HepG2 (cell line): ENCODE data around the gene TXNDC12. TPM values are rescaled to one million over a fixed set of nuclear protein-coding genes. Genes with fewer than 3 reads are reported as not detected.

Experiments
- CEBPG ChIP-seq: IDR thresholded peaks from 2 replicates; pipeline ENCODE4 v1.6.1; 2016
- CHD2 ChIP-seq: IDR thresholded peaks from 2 replicates; pipeline ENCODE4 v1.6.1; 2011; ENCODE audit warnings: low read depth, low read length, improper control_type of control experiment
- YEATS2 ChIP-seq: sonication (generic); formaldehyde crosslinking; IDR thresholded peaks from 2 replicates; pipeline ENCODE4 v1.4.0; 2020; ENCODE audit warnings: missing genetic modification reagents, borderline replicate concordance
- ZNF160 ChIP-seq: sonication (generic); formaldehyde crosslinking; IDR thresholded peaks from 2 replicates; pipeline ENCODE4 v1.8.0; 2022; ENCODE audit warnings: mild to moderate bottlenecking, inconsistent platforms, missing genetic modification reagents
- ZNF329 ChIP-seq: sonication (generic); formaldehyde crosslinking; IDR thresholded peaks from 2 replicates; pipeline ENCODE4 v1.9.0; 2021; ENCODE audit warnings: low read depth, mild to moderate bottlenecking, missing genetic modification reagents
- ZNF768 ChIP-seq: sonication (generic); formaldehyde crosslinking; IDR thresholded peaks from 2 replicates; pipeline ENCODE4 v1.4.0; 2020; ENCODE audit warnings: missing genetic modification reagents
- ZNF777 ChIP-seq: sonication (generic); formaldehyde crosslinking; IDR thresholded peaks from 2 replicates; pipeline ENCODE4 v1.4.0; 2020; ENCODE audit warnings: missing genetic modification reagents
- ZNF879 ChIP-seq: sonication (generic); formaldehyde crosslinking; IDR thresholded peaks from 2 replicates; pipeline ENCODE4 v1.8.1; 2023; ENCODE audit warnings: missing genetic modification reagents
- polyA plus RNA-seq, 8 experiments: library from polyadenylated mRNA; depleted of rRNA in 3 of 8; stranded (reverse) in 7 of 8; unstranded in 1 of 8; fragments of >200 nt; fragmentation: Illumina TruSeq in 4 of 8; extraction: Trizol in 4 of 8; gene quantifications; 2 replicates each; pipeline versions ENCODE4 v1.2.1 to v1.2.3, GENCODE V29; 2011 to 2016; ENCODE audit warnings: low read depth in 4 of 8, missing spikeins in 1 of 8, mixed read lengths in 1 of 8; ENCODE audit not compliant: insufficient read depth in 1 of 8
- total RNA-seq, 5 experiments: library from RNA; depleted of rRNA; stranded (reverse); fragments of >200 nt; fragmentation: Illumina TruSeq; extraction: Trizol; gene quantifications; 2 replicates each; pipeline ENCODE4 v1.2.3, GENCODE V29; 2016; ENCODE audit warnings: low read depth in 1 of 5
- TF ChIP-seq, protein P1 (sequence below): sonication (generic); formaldehyde crosslinking; IDR thresholded peaks from 2 replicates; pipeline ENCODE4 v1.5.0; 2020; ENCODE audit warnings: missing genetic modification reagents
- TF ChIP-seq, protein P2 (sequence below): sonication (generic); formaldehyde crosslinking; IDR thresholded peaks from 2 replicates; pipeline ENCODE4 v1.8.0; 2023; ENCODE audit warnings: mild to moderate bottlenecking, missing genetic modification reagents
- TF ChIP-seq, protein P3 (sequence below): sonication (generic); formaldehyde crosslinking; IDR thresholded peaks from 2 replicates; pipeline ENCODE4 v1.5.1; 2020; ENCODE audit warnings: missing genetic modification reagents, mild to moderate bottlenecking, borderline replicate concordance
- TF ChIP-seq, protein P4 (sequence below): sonication (generic); formaldehyde crosslinking; IDR thresholded peaks from 2 replicates; pipeline ENCODE4 v1.4.0; 2020; ENCODE audit warnings: missing genetic modification reagents
- TF ChIP-seq, protein P5 (sequence below): sonication (generic); formaldehyde crosslinking; IDR thresholded peaks from 2 replicates; pipeline ENCODE4 v1.5.0; 2020; ENCODE audit warnings: mild to moderate bottlenecking, missing genetic modification reagents, borderline replicate concordance

The TXNDC12 gene
- total and polyA plus RNA-seq, 2 of the 13 experiments (the other 11 are each of a cell fraction or from before 2014, with no cell fraction given), result 65.6 to 67.2 TPM

DNA sequence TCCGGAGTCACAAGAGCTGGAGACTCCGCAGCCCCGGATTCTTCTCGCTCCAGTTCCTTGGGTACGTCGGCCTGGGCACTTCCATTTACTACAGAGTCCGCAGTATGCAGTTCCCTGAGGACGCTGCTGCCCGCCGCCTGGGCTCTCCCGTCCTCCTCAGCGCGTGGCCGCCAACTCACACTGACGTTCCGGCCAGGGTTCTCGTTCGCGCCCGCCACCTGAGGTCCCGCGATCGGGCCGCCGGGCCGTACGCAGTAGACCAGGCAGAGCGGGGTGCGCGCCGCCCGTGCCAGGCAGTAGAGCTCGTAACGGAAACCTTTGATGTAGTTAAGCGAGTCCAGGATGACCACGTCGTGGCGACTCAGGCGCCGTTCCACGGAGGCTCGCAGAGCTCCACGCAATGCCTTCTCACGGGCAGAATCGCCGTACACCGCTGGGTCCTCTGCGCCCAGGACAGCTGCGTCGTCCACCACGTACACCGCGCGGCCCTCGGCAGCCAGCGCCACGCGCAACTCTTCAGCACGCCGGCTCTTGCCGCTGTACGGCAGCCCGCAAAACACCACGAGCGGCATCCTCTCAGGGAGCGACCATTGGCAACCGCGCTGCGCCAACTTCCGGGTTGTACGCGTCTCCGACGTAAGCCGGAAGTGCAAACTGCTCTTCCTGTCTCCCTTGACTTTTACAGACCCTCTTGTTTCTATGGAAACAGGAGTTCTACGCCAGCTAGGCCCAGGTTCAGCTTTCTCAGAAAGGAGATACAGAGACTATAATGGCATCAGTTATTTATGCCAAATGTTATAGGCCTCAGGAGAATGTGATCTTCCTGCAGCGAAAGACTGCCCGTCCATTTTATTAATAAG lies 21.6 kb downstream of the TXNDC12 start, which contains the start of gene KTI12 (continued):
- TF ChIP-seq, protein P1, sequence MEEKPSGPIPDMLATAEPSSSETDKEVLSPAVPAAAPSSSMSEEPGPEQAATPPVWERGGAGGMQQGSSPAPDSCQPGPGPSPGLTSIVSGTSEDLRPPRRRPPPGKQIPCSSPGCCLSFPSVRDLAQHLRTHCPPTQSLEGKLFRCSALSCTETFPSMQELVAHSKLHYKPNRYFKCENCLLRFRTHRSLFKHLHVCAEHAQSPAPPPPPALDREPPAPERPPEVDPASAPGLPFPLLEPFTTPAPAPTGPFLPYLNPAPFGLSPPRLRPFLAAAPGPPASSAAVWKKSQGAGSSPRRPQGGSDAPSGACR (CRISPR knock-in tag), result 0 out of 2 replicates have a peak, but pooled peaks have one; percentile 12
- TF ChIP-seq, protein P2, sequence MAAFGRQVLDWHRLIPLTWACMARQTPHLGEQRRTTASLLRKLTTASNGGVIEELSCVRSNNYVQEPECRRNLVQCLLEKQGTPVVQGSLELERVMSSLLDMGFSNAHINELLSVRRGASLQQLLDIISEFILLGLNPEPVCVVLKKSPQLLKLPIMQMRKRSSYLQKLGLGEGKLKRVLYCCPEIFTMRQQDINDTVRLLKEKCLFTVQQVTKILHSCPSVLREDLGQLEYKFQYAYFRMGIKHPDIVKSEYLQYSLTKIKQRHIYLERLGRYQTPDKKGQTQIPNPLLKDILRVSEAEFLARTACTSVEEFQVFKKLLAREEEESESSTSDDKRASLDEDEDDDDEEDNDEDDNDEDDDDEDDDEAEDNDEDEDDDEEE, result 0 out of 2 replicates have a peak, but pooled peaks have one; percentile 28
- TF ChIP-seq CEBPG (CRISPR knock-in tag) (peak; percentile 22; the same call in 1 of the 2 replicates), ZNF329 (CRISPR knock-in tag) (0 out of 2 replicates have a peak, but pooled peaks have one; percentile 38), ZNF768 (peak; percentile 72; the same call in 1 of the 2 replicates), ZNF879 (CRISPR knock-in tag) (0 out of 2 replicates have a peak, but pooled peaks have one; percentile 6), ZNF777 (CRISPR knock-in tag) (peak; percentile 51), ZNF160 (no peak), YEATS2 (CRISPR knock-in tag) (peak; percentile 82; the same call in 1 of the 2 replicates), CHD2 (peak; percentile 78)
- TF ChIP-seq, protein P3, sequence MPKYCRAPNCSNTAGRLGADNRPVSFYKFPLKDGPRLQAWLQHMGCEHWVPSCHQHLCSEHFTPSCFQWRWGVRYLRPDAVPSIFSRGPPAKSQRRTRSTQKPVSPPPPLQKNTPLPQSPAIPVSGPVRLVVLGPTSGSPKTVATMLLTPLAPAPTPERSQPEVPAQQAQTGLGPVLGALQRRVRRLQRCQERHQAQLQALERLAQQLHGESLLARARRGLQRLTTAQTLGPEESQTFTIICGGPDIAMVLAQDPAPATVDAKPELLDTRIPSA, result 0 out of 2 replicates have a peak, but pooled peaks have one; percentile 77
- TF ChIP-seq, protein P4, sequence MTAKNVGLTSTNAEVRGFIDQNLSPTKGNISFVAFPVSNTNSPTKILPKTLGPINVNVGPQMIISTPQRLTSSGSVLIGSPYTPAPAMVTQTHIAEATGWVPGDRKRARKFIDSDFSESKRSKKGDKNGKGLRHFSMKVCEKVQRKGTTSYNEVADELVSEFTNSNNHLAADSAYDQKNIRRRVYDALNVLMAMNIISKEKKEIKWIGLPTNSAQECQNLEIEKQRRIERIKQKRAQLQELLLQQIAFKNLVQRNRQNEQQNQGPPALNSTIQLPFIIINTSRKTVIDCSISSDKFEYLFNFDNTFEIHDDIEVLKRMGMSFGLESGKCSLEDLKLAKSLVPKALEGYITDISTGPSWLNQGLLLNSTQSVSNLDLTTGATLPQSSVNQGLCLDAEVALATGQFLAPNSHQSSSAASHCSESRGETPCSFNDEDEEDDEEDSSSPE, result peak; percentile 42; the same call in 1 of the 2 replicates
- TF ChIP-seq, protein P5, sequence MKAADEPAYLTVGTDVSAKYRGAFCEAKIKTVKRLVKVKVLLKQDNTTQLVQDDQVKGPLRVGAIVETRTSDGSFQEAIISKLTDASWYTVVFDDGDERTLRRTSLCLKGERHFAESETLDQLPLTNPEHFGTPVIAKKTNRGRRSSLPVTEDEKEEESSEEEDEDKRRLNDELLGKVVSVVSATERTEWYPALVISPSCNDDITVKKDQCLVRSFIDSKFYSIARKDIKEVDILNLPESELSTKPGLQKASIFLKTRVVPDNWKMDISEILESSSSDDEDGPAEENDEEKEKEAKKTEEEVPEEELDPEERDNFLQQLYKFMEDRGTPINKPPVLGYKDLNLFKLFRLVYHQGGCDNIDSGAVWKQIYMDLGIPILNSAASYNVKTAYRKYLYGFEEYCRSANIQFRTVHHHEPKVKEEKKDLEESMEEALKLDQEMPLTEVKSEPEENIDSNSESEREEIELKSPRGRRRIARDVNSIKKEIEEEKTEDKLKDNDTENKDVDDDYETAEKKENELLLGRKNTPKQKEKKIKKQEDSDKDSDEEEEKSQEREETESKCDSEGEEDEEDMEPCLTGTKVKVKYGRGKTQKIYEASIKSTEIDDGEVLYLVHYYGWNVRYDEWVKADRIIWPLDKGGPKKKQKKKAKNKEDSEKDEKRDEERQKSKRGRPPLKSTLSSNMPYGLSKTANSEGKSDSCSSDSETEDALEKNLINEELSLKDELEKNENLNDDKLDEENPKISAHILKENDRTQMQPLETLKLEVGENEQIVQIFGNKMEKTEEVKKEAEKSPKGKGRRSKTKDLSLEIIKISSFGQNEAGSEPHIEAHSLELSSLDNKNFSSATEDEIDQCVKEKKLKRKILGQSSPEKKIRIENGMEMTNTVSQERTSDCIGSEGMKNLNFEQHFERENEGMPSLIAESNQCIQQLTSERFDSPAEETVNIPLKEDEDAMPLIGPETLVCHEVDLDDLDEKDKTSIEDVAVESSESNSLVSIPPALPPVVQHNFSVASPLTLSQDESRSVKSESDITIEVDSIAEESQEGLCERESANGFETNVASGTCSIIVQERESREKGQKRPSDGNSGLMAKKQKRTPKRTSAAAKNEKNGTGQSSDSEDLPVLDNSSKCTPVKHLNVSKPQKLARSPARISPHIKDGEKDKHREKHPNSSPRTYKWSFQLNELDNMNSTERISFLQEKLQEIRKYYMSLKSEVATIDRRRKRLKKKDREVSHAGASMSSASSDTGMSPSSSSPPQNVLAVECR (CRISPR knock-in tag), result peak; percentile 98
